NCI-H82 treated with DMSO at 0.1 percent for 48 hours (cell line): Measurements from ENCODE around the gene HIVEP1.

Source experiments
- DNase-seq: peaks from one replicate; lab custom pipeline; 2025; ENCODE audit not compliant: unreplicated experiment; lab: John Stamatoyannopoulos, UW

Gene HIVEP1

GRCh38 chr6:12115001-12115400 is 102.9 kb downstream of the HIVEP1 start:
- no peak for DNase-seq

- DNase-seq = no peak
Observed at GRCh38 chr6:12115492-12115891, 103.4 kb downstream of the HIVEP1 start.

GRCh38 chr6:12116264-12116800 is 104.2 kb downstream of the HIVEP1 start:
- DNase-seq = no peak

- no peak for DNase-seq
Observed at GRCh38 chr6:12116978-12117377, 104.9 kb downstream of the HIVEP1 start.

- DNase-seq = no peak
Observed at GRCh38 chr6:12118607-12119006, 106.5 kb downstream of the HIVEP1 start.

- DNase-seq = no peak
Observed at GRCh38 chr6:12119085-12119588, 107.0 kb downstream of the HIVEP1 start.

DNA sequence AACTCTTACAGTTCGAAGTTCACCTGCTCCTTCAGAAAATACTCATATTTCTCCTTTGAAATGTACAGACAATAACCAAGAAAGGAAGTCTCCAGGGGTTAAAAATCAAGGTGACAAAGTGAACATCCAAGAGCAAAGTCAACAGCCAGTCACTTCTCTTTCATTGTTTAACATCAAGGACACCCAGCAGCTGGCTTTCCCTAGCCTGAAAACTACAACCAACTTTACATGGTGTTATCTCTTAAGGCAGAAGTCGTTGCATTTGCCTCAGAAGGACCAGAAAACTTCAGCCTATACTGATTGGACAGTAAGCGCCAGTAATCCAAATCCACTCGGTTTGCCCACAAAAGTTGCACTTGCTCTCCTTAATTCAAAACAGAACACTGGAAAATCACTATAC is 113.3 kb downstream of the HIVEP1 start:
- DNase-seq = no peak

DNA sequence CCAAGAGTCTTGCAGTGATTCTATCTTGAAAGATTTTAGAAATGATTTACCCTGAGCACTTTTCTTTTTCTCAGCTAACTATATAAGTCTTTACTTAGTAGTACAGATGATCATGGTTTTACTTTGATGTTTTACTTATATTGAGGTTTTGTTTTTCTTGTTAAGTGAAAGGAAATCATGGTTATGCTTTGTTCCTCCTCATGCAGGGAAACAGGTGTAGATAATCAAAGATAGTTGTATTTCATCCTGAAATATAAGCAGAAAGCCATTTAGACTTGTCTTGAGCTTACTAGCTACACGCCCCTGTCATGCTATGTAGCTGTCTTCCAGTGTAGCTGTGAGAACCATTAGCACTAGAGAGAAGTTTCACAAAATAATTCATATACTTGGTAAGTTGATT is 113.9 kb downstream of the HIVEP1 start:
- DNase-seq = no peak

GRCh38 chr6:12129523-12129922 is 117.4 kb downstream of the HIVEP1 start:
- DNase-seq = no peak

DNA sequence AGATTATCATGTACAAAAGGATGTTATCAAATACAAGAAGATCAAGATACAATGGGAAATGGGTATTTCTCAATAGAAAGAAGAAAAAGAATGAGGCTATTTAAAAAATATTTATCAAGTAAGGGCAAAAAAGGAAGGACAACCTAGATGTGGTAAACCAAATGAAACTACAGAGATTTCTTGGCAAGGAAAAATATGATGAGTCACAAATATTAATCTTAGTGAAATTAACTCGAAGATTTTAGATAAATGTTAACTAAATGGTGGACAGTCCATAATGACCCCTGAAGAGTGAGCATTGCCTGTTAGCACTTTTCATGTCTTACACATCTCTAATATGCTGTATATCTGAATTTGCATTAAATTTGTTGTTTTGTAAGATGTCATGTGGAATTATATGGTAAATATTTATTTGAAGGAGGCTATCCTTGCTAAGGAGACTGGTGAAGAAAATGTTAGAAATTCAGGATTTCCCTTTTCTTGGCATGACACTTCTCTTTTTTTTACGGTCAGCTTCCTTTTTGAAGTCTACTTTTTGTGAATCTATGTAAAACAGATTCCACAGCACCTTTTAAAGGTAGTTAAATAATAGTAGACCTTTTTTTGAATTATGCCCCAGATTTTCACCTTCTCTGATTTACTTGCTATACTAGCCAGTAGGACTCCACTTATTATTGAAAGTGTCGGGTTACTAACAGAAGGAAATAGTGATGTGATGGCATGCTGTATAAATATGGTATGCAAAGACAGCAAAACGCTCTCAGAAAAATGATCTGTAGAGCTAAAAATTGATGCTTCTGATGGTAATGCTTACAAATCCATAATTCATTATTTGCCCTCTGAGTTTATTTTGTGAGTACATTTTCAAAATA is 120.5 kb downstream of the HIVEP1 start:
- no peak for DNase-seq

- no peak for DNase-seq
Observed at GRCh38 chr6:12134581-12134980, 122.5 kb downstream of the HIVEP1 start.

DNA sequence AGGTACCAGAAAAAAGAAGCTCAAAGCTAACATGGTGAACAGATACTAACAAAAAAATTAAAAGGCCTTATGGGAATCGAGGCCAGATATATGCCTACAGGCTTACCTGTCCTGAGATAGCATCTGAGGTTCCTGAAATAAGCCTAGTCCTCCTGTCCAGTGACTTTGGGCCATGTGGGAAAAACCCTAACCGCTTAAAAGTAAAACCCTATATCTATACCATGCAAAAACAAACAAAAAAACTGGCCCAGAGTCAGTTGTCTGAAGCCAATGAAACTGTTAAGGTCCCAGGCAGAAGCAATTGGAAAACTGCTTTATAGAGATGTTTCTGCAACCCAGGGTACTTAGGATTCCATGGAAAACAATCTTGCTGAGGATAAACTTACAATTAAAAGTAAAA is 122.9 kb downstream of the HIVEP1 start:
- DNase-seq = no peak

- no peak for DNase-seq
Observed at GRCh38 chr6:12136905-12137304, 124.8 kb downstream of the HIVEP1 start.

- DNase-seq = no peak
Observed at GRCh38 chr6:12137480-12137879, 125.4 kb downstream of the HIVEP1 start.

GRCh38 chr6:12138381-12138780 is 126.3 kb downstream of the HIVEP1 start:
- no peak for DNase-seq

DNA sequence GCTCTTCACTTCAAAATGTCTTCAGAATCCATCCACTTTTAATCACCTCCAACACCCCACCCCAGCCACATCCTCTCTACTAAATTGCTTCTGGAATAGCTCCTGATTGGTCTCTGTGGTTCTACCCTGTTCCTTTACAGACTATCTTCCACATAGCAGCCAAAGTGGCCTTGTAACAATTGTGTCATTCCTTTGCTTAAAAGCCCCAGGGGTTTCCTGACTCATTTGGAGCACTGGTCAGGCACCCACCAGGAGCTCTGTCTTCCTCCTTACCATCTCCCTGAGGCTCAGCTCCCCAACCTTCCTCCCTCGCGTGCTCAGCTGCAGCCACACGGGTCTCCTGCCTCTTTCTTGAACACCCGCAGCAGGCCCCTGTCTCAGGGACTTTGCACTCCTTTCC is 126.8 kb downstream of the HIVEP1 start:
- DNase-seq = no peak

DNA sequence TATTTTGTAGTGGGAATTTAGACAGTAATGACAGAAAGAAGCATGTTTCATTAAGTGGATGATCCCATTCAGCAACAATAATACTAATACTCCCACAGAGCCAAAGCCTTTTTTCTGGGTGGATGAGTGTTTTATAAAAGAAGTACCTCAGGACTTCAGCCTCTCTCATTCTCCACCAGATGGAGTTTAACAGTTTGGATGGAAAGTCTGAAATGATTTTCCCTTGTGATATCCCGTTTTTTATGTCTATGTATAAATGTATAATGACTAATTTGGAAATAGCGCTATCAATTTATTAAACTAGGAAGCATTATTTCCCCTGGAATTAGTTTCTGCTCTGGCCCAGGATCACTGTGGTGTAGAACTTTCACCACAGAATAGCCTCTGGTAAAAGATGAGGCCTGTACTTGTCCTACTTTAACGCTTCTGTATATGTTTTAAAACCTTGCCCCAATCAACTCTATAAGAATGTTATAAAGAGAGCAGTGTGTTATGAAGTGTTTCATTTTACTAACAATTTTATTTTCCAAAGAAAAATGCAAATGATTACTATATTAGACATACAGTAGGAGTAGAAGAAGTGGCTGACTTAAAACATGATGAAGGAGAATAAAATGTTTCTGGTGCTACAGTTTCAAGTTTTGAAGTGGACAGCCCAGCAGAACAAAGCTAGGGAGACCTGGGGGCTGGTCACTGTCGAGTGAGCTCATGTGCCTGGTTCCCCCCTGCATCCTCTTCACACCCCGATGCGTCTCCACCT is 135.6 kb downstream of the HIVEP1 start:
- DNase-seq = no peak

DNA sequence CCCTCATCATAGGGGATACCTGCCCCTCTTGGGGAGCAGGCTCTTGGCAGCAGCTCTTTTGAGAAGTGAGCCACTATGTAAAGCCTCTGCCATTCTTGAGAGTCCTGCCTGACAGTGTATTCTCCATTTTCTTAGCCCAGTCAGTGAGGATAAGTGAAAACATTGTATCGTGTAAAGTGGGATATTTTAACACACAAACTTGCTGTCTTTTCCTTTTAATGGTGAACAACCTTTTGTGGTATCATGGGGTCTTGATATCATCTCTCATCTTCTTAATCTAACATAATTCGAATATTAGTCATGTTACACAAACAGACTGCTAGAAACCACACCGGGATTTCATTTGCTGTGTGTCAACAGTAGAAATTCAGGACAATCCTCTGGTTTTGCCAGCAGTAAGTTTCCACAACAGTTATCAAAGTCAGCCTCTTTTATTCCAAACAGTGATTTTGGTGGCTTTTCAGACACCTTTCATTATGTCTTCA is 136.2 kb downstream of the HIVEP1 start:
- no peak for DNase-seq

DNA sequence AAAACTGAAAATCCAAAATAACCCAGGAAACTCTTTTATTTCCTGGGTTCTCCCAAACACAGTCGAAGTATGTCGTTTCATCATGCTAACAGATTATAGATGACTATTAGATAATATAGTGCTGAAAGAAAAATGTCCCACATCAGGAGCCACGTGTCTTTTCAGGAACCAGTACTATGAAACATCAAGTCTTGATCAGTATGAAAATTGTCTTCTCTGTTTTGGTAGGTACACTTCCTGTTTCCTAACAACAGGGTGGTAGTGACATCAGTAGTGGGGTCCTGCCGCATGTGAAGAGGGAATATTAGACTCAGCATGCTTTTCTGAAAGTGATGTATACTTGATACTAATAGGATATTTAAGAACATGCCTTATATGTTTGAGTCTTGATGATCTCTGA is 136.7 kb downstream of the HIVEP1 start:
- DNase-seq = no peak

DNA sequence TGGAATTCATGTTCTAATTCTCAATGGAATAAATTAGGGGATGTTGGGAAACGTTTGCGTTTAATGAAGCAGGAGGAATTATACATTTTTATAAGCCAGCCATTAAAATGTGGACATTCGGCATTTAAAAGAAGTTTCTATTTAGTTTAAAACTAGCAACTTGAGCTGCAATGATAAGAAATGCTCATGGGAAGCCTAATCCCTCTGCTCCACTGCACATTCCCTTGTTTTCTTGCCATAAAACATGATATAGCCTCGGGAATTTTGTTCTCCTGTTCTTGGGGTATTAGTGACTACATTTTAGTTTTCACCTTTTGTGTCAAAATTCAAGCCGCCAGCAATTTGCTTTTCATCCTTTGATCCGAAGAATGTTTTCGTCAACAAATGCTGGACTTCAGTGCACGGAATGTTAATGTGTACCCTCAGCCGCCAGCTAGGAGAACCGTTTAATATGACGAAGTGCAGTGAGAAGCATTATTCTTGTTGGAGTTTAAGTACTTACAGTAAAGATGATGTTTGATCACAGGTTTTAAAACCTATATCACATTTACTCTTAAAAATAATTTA is 137.9 kb downstream of the HIVEP1 start:
- no peak for DNase-seq

GRCh38 chr6:12150812-12151432 is 138.8 kb downstream of the HIVEP1 start:
- DNase-seq = no peak
